Measurements from ENCODE around the gene DPYD.

- TF ChIP-seq NFRKB (IDR thresholded peaks at IDR 0.05) (no peak), SP1 (IDR thresholded peaks at IDR 0.05) (no peak)
Observed at GRCh38 chr1:97412737-97413136, 508.1 kb downstream of the DPYD start.

Data from HEK293T (cell line).